ENCODE data around the gene CCDC192.

CCDC192 gene

DNA sequence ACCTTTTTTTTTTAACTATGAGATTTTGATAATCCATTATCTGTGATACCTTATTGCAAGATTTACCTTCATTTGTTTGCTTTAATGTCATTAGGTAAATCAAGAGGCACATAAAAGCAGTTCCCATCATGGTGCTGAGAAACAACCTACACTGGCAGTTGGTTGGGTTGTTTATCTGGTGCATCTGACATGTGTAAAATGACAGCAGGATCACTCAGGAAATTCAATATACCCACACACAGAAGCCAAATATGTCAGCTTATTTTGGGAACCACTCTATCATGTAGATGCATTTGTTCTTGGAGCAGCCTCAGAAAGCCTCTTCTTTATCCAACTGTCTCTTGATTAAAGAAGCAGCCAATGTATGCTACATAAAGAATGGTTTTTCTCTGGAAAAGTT lies 7.8 kb upstream of the CCDC192 start:
- no peaks in the 10 kb centered on the region for H3K9me3 ChIP-seq (ENCODE audit: control insufficient read depth, insufficient read depth, low read depth, low read length)
- CTCF ChIA-PET, result no interaction called here
- POLR2A ChIA-PET, result no interaction called here
- H3K4me3 ChIP-seq (ENCODE audit: low read depth, low read length), result no peak overlapping the region
- no peak for TF ChIP-seq ZSCAN30 (tag by site-specific recombination; IDR thresholded peaks at IDR 0.05)
- TF ChIP-seq, protein P1, sequence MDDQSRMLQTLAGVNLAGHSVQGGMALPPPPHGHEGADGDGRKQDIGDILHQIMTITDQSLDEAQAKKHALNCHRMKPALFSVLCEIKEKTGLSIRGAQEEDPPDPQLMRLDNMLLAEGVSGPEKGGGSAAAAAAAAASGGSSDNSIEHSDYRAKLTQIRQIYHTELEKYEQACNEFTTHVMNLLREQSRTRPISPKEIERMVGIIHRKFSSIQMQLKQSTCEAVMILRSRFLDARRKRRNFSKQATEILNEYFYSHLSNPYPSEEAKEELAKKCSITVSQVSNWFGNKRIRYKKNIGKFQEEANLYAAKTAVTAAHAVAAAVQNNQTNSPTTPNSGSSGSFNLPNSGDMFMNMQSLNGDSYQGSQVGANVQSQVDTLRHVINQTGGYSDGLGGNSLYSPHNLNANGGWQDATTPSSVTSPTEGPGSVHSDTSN (CRISPR knock-in tag; IDR thresholded peaks at IDR 0.05), result no peak
- TF ChIP-seq ZNF843 (tag by site-specific recombination; IDR thresholded peaks at IDR 0.05), result no peak
- no peak for TF ChIP-seq ZNF341 (tag by site-specific recombination; IDR thresholded peaks at IDR 0.05; ENCODE audit: low read depth)
- TF ChIP-seq ZNF548 (tag by site-specific recombination; IDR thresholded peaks at IDR 0.05), result no peak
- no peak for TF ChIP-seq KLF10 (tag by site-specific recombination; IDR thresholded peaks at IDR 0.05)
- no peak for TF ChIP-seq ZNF350 (tag by site-specific recombination; IDR thresholded peaks at IDR 0.05)
- no peak for TF ChIP-seq ZSCAN5A (tag by site-specific recombination; IDR thresholded peaks at IDR 0.05)
- TF ChIP-seq ZNF23 (tag by site-specific recombination; IDR thresholded peaks at IDR 0.05; ENCODE audit: borderline replicate concordance), result no peak
- no peak for TF ChIP-seq HOXD13 (CRISPR knock-in tag; IDR thresholded peaks at IDR 0.05; ENCODE audit: borderline replicate concordance)
- no peak for TF ChIP-seq ZNF169 (tag by site-specific recombination; IDR thresholded peaks at IDR 0.05)
- TF ChIP-seq, protein P2, sequence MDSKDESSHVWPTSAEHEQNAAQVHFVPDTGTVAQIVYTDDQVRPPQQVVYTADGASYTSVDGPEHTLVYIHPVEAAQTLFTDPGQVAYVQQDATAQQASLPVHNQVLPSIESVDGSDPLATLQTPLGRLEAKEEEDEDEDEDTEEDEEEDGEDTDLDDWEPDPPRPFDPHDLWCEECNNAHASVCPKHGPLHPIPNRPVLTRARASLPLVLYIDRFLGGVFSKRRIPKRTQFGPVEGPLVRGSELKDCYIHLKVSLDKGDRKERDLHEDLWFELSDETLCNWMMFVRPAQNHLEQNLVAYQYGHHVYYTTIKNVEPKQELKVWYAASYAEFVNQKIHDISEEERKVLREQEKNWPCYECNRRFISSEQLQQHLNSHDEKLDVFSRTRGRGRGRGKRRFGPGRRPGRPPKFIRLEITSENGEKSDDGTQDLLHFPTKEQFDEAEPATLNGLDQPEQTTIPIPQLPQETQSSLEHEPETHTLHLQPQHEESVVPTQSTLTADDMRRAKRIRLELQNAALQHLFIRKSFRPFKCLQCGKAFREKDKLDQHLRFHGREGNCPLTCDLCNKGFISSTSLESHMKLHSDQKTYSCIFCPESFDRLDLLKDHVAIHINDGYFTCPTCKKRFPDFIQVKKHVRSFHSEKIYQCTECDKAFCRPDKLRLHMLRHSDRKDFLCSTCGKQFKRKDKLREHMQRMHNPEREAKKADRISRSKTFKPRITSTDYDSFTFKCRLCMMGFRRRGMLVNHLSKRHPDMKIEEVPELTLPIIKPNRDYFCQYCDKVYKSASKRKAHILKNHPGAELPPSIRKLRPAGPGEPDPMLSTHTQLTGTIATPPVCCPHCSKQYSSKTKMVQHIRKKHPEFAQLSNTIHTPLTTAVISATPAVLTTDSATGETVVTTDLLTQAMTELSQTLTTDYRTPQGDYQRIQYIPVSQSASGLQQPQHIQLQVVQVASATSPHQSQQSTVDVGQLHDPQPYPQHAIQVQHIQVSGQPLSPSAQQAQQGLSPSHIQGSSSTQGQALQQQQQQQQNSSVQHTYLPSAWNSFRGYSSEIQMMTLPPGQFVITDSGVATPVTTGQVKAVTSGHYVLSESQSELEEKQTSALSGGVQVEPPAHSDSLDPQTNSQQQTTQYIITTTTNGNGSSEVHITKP (tag by site-specific recombination; IDR thresholded peaks at IDR 0.05), result no peak
- no peak for TF ChIP-seq ZNF19 (tag by site-specific recombination; IDR thresholded peaks at IDR 0.05; ENCODE audit: low read depth)
- TF ChIP-seq KLF1 (tag by site-specific recombination; IDR thresholded peaks at IDR 0.05), result no peak
- TF ChIP-seq ZNF501 (tag by site-specific recombination; IDR thresholded peaks at IDR 0.05), result no peak
- no peak for TF ChIP-seq ZNF830 (tag by site-specific recombination; IDR thresholded peaks at IDR 0.05; ENCODE audit: low read depth)
- no peak for TF ChIP-seq ZNF677 (tag by site-specific recombination; IDR thresholded peaks at IDR 0.05)
- no peak for TF ChIP-seq ZBTB17 (tag by site-specific recombination; IDR thresholded peaks at IDR 0.05)
- TF ChIP-seq ZNF10 (tag by site-specific recombination; IDR thresholded peaks at IDR 0.05), result no peak
- no peak for TF ChIP-seq KLF9 (tag by site-specific recombination; IDR thresholded peaks at IDR 0.05; ENCODE audit: low read depth)
- peaks cover 11% of the 10 kb centered on the region for H3K4me1 ChIP-seq (ENCODE audit: control insufficient read depth, insufficient read depth, low read length)
- H3K27ac ChIP-seq (ENCODE audit: extremely low read depth, low read depth, low read length), result no peak overlapping the region
- no peaks in the 10 kb centered on the region for H3K36me3 ChIP-seq (ENCODE audit: control insufficient read depth in 2 of 2, insufficient read depth in 1 of 2, low read length in 2 of 2)

DNA sequence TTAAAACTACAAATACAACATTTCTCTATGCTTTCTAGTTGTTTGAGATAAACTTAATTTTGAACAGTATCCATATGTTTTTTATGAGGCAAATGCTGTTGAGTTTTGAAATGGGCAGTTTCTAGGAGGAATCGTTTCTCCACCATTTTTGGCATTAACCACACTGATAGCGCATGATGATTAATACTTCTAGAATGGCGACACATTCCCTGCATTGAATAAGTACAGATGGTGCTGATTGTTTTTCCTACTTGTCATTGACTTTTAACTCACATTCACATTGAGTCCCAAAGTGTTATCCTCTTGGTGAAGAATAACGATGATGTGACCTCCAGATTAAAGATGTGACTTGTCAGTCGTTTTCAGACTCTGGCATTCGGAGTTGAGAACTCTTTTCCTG lies 6.5 kb upstream of the CCDC192 start:
- POLR2A ChIA-PET, result no interaction called here
- H3K27ac ChIP-seq (ENCODE audit: extremely low read depth, low read depth, low read length), result no peak overlapping the region
- CTCF ChIA-PET, result no interaction called here
- TF ChIP-seq ZNF777 (tag by site-specific recombination; IDR thresholded peaks at IDR 0.05; ENCODE audit: borderline replicate concordance), result no peak
- no peak for TF ChIP-seq ZNF791 (tag by site-specific recombination; IDR thresholded peaks at IDR 0.05)
- no peak for TF ChIP-seq ZNF747 (tag by site-specific recombination; IDR thresholded peaks at IDR 0.05)
- no peak for TF ChIP-seq OVOL3 (tag by site-specific recombination; IDR thresholded peaks at IDR 0.05)
- no peak for TF ChIP-seq ZNF670 (tag by site-specific recombination; IDR thresholded peaks at IDR 0.05; ENCODE audit: low read depth)
- no peaks in the 10 kb centered on the region for H3K36me3 ChIP-seq (ENCODE audit: control insufficient read depth in 2 of 2, insufficient read depth in 1 of 2, low read length in 2 of 2)
- H3K9me3 ChIP-seq (ENCODE audit: control insufficient read depth, insufficient read depth, low read depth, low read length), result no peaks in the 10 kb centered on the region
- peaks cover 11% of the 10 kb centered on the region for H3K4me1 ChIP-seq (ENCODE audit: control insufficient read depth, insufficient read depth, low read length)
- H3K4me3 ChIP-seq (ENCODE audit: low read depth, low read length), result no peak overlapping the region
